Nephron progenitor cell (in vitro differentiated cells): Measurements from ENCODE around the gene PKD2L1.

ENCODE experiments used
- DNase-seq: peaks from one replicate; pipeline ENCODE4 v3.0.0; 2021
- H3K27ac Mint-ChIP-seq: 2 replicates; pipeline ENCODE4 v1.8.0; 2021; ENCODE audit warnings: mild to moderate bottlenecking, moderate library complexity, mixed read lengths
- H3K27me3 Mint-ChIP-seq: 2 replicates; pipeline ENCODE4 v1.8.0; 2021; ENCODE audit warnings: mild to moderate bottlenecking, low read depth, mixed read lengths; ENCODE audit not compliant: poor library complexity
- H3K36me3 Mint-ChIP-seq: 2 replicates; pipeline ENCODE4 v1.8.0; 2021; ENCODE audit warnings: low read depth, mixed read lengths
- H3K4me1 Mint-ChIP-seq: 2 replicates; pipeline ENCODE4 v1.8.0; 2021; ENCODE audit warnings: mixed read lengths
- H3K4me3 Mint-ChIP-seq: 2 replicates; pipeline ENCODE4 v1.8.0; 2021; ENCODE audit warnings: mild to moderate bottlenecking, moderate library complexity, mixed read lengths
- H3K9me3 Mint-ChIP-seq: 2 replicates; pipeline ENCODE4 v1.8.0; 2021; ENCODE audit warnings: mild to moderate bottlenecking, moderate library complexity, mixed read lengths
- TF ChIP-seq, protein P1 (sequence below): fragments of 200-600 bp; sonication (generic); IDR thresholded peaks from 2 replicates; pipeline ENCODE4 v1.5.0; 2021; ENCODE audit warnings: antibody characterized with exemption

Gene PKD2L1

DNA sequence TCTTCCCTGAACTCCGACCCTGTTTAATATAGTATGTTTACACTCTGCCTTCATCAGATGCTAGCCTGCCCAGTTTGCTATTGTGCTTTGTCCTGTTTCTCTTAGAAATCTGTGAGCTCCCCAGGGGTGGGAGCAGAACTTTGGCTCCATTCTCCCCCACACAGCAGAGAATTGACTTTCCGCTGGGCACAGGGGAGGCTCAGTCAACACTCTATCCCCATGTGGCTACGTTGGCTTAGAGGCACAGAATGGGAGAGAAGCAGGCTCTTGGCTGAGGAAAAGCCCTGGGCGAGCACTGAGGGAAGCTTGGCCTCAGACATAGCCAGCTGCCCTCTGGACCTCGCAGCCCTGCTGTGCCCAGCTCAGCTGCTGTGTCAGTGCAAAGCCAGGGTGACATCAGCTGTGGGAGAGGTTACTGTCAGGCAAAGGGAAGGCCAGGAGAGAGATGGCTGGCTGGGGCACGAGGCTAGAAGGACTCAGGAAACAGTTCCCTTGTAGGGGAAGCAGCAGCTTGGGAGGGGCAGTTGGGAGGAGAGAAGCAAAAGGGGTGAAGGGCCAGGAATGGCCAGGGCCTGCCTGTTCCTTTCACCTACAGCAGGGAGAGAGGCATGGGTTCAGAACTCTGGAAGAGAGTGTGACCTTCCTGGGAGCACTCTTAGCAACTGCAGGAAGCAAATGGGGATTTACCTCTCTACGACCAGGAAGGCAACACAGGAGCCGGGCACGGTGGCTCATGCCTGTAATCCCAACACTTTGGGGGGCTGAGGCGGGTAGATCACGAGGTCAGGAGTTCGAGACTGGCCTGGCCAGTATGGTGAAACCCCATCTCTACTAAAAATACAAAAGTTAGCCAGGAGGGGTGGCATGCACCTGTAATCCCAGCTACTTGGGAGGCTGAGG lies 11.2 kb upstream of the PKD2L1 start:
- Mint-ChIP-seq H3K4me1 (peaks cover 61% of the 10 kb centered on the region), H3K36me3 (no peaks in the 10 kb centered on the region), H3K9me3 (no peaks in the 10 kb centered on the region), H3K27me3 (no peaks in the 10 kb centered on the region), H3K27ac (peak overlapping the region; percentile 87), H3K4me3 (no peak overlapping the region)
- DNase-seq: no peak
- TF ChIP-seq, protein P1, sequence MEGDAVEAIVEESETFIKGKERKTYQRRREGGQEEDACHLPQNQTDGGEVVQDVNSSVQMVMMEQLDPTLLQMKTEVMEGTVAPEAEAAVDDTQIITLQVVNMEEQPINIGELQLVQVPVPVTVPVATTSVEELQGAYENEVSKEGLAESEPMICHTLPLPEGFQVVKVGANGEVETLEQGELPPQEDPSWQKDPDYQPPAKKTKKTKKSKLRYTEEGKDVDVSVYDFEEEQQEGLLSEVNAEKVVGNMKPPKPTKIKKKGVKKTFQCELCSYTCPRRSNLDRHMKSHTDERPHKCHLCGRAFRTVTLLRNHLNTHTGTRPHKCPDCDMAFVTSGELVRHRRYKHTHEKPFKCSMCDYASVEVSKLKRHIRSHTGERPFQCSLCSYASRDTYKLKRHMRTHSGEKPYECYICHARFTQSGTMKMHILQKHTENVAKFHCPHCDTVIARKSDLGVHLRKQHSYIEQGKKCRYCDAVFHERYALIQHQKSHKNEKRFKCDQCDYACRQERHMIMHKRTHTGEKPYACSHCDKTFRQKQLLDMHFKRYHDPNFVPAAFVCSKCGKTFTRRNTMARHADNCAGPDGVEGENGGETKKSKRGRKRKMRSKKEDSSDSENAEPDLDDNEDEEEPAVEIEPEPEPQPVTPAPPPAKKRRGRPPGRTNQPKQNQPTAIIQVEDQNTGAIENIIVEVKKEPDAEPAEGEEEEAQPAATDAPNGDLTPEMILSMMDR: no peak

DNA sequence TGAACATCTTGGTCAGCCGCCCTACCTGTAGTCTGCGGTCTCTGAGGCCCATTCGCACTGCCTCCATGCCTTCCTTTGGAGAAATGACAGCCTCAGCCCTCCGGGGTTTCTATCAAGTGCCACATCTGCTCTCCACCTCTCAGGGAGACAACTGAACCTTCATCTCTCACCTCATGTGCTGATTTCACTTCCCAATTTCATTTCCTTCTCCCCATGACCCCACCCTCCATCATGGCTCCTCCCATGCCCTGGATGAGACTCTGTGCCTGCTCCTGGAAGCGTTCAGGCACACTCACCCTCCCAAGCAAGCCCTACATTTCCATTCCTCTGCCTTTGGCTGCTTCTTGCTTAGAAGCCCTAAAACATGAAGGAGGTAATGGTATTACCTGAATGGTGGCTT lies 9.2 kb upstream of the PKD2L1 start:
- TF ChIP-seq, protein P1: no peak
- no peak for DNase-seq
- Mint-ChIP-seq H3K27me3 (no peaks in the 10 kb centered on the region), H3K27ac (no peak overlapping the region), H3K36me3 (no peaks in the 10 kb centered on the region), H3K4me1 (peaks cover 41% of the 10 kb centered on the region), H3K9me3 (no peaks in the 10 kb centered on the region), H3K4me3 (no peak overlapping the region)

DNA sequence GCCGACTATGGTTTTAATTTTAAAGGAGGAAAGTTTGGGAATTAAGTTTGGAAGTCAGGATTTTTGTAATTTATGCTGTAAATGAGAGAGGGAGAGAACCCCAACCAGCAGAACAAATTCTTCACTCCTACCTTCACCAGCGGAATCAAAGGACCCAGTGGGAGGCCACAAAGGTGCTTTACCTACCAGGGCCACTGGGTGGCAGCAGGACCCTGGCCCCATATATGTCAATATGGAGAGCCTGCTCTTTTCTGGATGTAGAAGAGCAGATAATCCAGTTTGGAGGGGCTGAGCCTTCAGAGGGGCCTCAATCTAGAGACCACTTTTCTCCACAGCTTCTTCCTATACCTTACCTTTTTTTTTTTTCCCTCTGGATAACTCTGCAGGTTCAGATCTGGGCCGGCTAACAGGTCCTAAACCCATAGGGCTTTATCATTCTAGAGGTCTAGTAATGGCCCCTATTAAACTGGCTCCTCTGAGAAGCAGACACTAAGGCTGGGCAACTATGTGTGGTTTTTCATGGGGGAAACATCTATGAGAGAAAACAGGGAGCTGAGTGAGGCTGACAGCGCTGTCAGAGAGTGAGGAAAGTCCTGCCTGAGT lies 8.5 kb upstream of the PKD2L1 start:
- no peak overlapping the region for H3K27ac Mint-ChIP-seq
- no peaks in the 10 kb centered on the region for H3K9me3 Mint-ChIP-seq
- no peaks in the 10 kb centered on the region for H3K36me3 Mint-ChIP-seq
- H3K4me1 Mint-ChIP-seq: peaks cover 38% of the 10 kb centered on the region
- H3K27me3 Mint-ChIP-seq: peaks cover 3% of the 10 kb centered on the region
- DNase-seq: peak; percentile 82
- TF ChIP-seq, protein P1: peak; percentile 91
- no peak overlapping the region for H3K4me3 Mint-ChIP-seq

DNA sequence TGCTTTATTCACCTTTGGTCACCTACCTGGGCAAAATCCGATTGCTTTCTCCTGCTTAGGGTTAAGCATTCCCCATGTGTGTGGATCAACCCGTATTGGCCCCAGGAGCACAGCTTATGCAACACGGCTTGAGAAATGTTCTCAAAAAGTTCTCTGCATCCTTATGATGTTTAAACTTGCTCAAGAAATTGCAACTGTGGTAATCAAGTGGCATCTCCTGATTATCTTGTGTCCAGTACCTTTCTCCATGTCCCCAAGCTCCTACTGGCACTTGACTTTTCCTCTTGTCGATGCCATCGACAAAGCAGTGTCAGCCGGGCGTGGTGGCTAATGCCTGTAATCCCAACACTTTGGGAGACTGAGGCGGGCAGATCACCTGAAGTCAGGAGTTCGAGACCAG lies 4.7 kb upstream of the PKD2L1 start:
- no peaks in the 10 kb centered on the region for H3K9me3 Mint-ChIP-seq
- no peak overlapping the region for H3K4me3 Mint-ChIP-seq
- no peaks in the 10 kb centered on the region for H3K36me3 Mint-ChIP-seq
- no peak for DNase-seq
- peaks cover 14% of the 10 kb centered on the region for H3K4me1 Mint-ChIP-seq
- no peak overlapping the region for H3K27ac Mint-ChIP-seq
- TF ChIP-seq, protein P1: no peak
- H3K27me3 Mint-ChIP-seq: peaks cover 16% of the 10 kb centered on the region

DNA sequence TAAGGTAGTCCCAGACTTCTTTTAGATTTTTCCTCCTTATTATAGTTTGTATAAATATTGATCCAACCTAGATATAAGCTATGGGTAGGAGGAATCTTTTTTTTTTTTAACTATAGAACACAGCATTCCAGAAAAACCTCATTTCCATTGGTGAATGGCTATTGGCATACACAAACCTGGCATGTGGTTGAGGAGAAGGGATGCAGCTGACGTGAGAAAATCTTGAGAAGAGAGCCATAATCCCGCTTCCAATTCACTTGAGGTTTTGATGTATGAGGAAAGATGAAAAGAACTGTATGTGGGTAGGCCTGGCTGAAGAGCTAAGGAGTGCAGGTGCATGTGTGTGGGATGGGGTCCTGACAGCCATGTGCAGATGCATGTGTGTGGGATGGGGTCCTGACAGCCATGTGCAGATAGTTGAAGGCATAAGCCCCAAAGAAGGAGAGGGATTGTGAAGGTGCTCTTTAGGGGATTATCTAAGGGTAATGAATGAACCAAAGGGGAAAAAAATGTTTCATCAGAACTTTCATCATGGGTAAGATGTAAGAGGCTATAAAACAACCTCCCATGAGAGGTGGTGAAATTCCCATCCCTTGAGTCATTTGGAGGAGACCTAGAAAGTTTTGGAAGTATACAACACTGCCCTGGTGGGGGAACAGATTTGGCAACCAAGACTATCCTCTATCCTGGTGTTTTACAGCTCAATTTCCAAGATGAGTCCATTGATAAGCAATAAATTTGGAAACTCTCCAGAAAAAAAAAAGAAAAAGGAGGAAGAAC lies 3.8 kb upstream of the PKD2L1 start:
- Mint-ChIP-seq H3K9me3 (no peaks in the 10 kb centered on the region), H3K4me1 (peaks cover 10% of the 10 kb centered on the region), H3K36me3 (no peaks in the 10 kb centered on the region), H3K4me3 (no peak overlapping the region), H3K27ac (no peak overlapping the region), H3K27me3 (peaks cover 23% of the 10 kb centered on the region)
- no peak for DNase-seq
- TF ChIP-seq, protein P1: no peak
